Hematopoietic multipotent progenitor cell (in vitro differentiated cells): ENCODE data around the gene AFG3L2. TPM values are rescaled to one million over a fixed set of nuclear protein-coding genes. Genes with fewer than 3 reads are reported as not detected.

ENCODE experiments used
- DNase-seq, 3 donors: peaks; one replicate each; pipeline ENCODE4 v3.0.0-alpha.2; 2011 to 2015; ENCODE audit warnings: low read depth in 2 of 3, low spot score in 2 of 3
- small RNA-seq: library from RNA; depleted of rRNA; stranded (forward); fragments of <200 nt; gene quantifications from one replicate; pipeline ENCODE3, GENCODE V24; 2012
- total RNA-seq: library from RNA; depleted of rRNA; stranded (reverse); fragments of >200 nt; gene quantifications from one replicate; pipeline ENCODE4 v1.2.3, GENCODE V29; 2012

The AFG3L2 gene
- total RNA-seq, 1 donor, result 19.1 TPM

GRCh38 chr18:12283256-12283655 is 93.8 kb downstream of the AFG3L2 start:
- DNase-seq, result no peak

DNA sequence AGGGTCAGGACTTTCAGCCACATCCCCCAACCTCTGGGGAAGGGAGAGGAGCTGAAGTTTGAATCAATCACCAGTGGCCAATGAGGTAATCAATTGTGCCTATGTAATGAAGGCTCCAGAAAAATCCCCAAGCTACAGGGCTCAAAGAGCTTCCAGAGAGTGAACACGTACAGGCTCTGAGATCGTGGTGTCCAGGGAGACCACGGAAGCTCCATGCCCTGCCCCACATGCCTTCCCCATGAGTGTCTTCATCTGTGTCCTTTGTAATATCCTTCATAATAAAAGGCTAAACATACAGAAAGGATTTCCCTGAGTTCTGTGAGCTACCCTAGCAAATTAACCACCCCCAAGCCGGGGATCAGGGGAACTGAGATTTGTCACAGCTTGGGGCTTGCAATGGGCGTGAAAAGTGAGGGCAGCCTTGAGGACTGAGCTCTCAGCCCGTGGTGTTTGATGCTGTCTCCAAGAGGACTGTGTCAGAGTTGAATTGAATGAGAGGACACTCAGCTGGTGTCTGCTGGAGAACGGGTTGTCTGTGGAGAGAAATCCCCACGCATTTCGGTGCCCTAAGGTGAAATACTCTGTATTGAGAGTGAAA is 94.5 kb downstream of the AFG3L2 start:
- DNase-seq, result no peak

DNA sequence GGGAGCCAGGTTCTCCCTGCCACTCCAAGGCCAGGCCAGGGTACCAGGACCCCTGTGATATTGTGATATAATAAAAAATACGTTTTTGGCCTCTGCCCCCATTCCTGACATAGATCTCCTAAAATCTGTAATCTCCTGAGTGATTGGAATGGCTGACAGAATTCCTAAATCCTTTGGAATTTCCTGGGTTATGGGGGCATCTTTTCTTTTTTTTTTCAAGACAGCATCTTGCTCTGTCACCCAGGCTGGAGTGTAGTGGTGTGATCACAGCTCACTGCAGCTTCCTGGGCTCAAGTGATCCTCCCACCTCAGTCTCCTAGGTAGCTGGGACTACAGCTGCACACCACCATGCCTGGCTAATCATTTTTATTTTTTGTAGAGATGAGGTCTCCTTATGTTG is 95.2 kb downstream of the AFG3L2 start:
- DNase-seq, result no peak

DNA sequence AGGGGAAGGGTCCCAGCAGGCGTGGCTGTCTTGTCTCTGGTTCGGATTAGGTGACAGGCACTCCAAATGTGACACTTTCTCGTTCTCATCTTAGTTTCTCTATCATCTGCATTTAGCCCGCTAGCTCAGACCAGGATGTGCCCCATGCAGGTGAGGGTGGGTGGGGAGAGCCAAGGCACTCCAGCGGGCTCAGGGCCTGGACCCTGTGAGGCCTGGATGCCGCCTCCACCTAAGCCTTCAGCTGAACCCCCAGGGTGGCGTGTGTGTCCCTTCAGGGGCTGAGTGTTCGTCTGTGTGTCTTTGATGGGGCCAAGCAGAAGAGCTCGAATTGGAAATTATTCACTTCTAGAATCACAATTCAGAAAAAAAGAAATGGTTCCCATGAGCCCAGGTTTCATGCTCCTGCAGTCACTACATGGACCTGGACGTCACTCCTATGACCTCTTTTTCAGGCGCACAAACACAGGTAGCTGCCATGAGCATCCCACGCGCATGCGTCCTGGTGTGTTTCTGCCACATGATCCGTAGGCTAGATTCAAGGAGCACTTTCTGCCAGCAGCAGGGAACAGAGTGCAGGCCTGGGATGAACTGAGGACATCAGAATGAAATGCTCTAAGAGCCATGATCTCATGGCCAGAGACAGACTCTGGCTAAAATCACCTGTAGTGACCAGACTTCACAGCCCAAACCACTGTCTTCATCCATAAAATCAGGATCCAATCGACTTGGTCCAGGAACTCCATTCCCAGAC is 97.1 kb downstream of the AFG3L2 start:
- no peak for DNase-seq

Small RNA genes lying within 50 kb of the gene (small RNA-seq; reads per million reads assigned to genes)
- gene RNU6-170P (not detected), gene RNU7-129P (not detected)

Other genes with a start within 250 kb of the AFG3L2 start
- not detected for gene CIDEA, start 122.9 kb downstream of the AFG3L2 start, total RNA-seq
- gene TUBB6, start 69.0 kb downstream of the AFG3L2 start, total RNA-seq, result 164 TPM
- gene PRELID3A, start 30.7 kb upstream of the AFG3L2 start, total RNA-seq, result 4.0 TPM